IPS DF 4.7 (cell line): ENCODE data around the gene IDH3B.
"Not testable (repeated sequence)": the region's sequence is repeated elsewhere in the genome, so short reads cannot be mapped to it uniquely, and the experiment has no call there.

Experiments used
- DNase-seq: peaks from one replicate; pipeline ENCODE4 v3.0.0-alpha.2; 2013; ENCODE audit warnings: low spot score; ENCODE audit errors: extremely low read depth

Gene IDH3B

GRCh38 chr20:2663887-2664719 lies at the start of gene IDH3B:
Gene IDH3B, minus strand, starts transcription at chr20:2664216. Its CDS starts 28 bp downstream, at chr20:2664188.
- DNase-seq = no peak

GRCh38 chr20:2713285-2713684 lies 49.3 kb upstream of the IDH3B start:
- no peak for DNase-seq

- DNase-seq = no peak
Observed at GRCh38 chr20:2709205-2709981, 45.4 kb upstream of the IDH3B start.

GRCh38 chr20:2708665-2709064 lies 44.6 kb upstream of the IDH3B start:
- DNase-seq = no peak

GRCh38 chr20:2708073-2708415 lies 44.0 kb upstream of the IDH3B start:
- DNase-seq = no peak

GRCh38 chr20:2707353-2708072 lies 43.5 kb upstream of the IDH3B start:
- DNase-seq = no peak

GRCh38 chr20:2706688-2707352 lies 42.8 kb upstream of the IDH3B start:
- DNase-seq = no peak

- no peak for DNase-seq
Observed at GRCh38 chr20:2705931-2706645, 42.1 kb upstream of the IDH3B start.

- no peak for DNase-seq
Observed at GRCh38 chr20:2703716-2704475, 39.9 kb upstream of the IDH3B start.

GRCh38 chr20:2701671-2702081 lies 37.7 kb upstream of the IDH3B start:
- no peak for DNase-seq

- no peak for DNase-seq
Observed at GRCh38 chr20:2700913-2701620, 37.1 kb upstream of the IDH3B start.

GRCh38 chr20:2699775-2700413 lies 35.9 kb upstream of the IDH3B start:
- DNase-seq = no peak

GRCh38 chr20:2698912-2699311 lies 34.9 kb upstream of the IDH3B start:
- no peak for DNase-seq

GRCh38 chr20:2698186-2698817 lies 34.3 kb upstream of the IDH3B start:
- no peak for DNase-seq

- no peak for DNase-seq
Observed at GRCh38 chr20:2697768-2698167, 33.8 kb upstream of the IDH3B start.

- no peak for DNase-seq
Observed at GRCh38 chr20:2696646-2697045, 32.6 kb upstream of the IDH3B start.

- not testable (repeated sequence) for DNase-seq
Observed at GRCh38 chr20:2695984-2696525, 32.0 kb upstream of the IDH3B start.
